Mucosa of stomach (tissue), 1 donor: Measurements from ENCODE around the gene ZBTB7B.

Source experiments
- H3K27me3 ChIP-seq: one replicate; pipeline ENCODE4 v1.7.0; 2013; ENCODE audit warnings: mild to moderate bottlenecking, low read length; ENCODE audit not compliant: control insufficient read depth, insufficient read depth
- H3K36me3 ChIP-seq: one replicate; pipeline ENCODE4 v1.7.0; 2013; ENCODE audit warnings: low read length; ENCODE audit not compliant: control insufficient read depth, insufficient read depth
- H3K4me1 ChIP-seq: one replicate; pipeline ENCODE4 v1.7.0; 2013; ENCODE audit warnings: mild to moderate bottlenecking, low read length; ENCODE audit not compliant: control insufficient read depth, insufficient read depth
- H3K4me3 ChIP-seq: one replicate; pipeline ENCODE4 v1.7.0; 2013; ENCODE audit warnings: low read length
- H3K9ac ChIP-seq: one replicate; pipeline ENCODE4 v1.7.0; 2013; ENCODE audit warnings: mild to moderate bottlenecking, low read length, moderate library complexity
- H3K9me3 ChIP-seq: one replicate; pipeline ENCODE4 v1.7.0; 2013; ENCODE audit warnings: mild to moderate bottlenecking, low read length, moderate library complexity; ENCODE audit not compliant: control insufficient read depth
- donor health status: Pancreatic carcinoma.

The ZBTB7B gene

DNA sequence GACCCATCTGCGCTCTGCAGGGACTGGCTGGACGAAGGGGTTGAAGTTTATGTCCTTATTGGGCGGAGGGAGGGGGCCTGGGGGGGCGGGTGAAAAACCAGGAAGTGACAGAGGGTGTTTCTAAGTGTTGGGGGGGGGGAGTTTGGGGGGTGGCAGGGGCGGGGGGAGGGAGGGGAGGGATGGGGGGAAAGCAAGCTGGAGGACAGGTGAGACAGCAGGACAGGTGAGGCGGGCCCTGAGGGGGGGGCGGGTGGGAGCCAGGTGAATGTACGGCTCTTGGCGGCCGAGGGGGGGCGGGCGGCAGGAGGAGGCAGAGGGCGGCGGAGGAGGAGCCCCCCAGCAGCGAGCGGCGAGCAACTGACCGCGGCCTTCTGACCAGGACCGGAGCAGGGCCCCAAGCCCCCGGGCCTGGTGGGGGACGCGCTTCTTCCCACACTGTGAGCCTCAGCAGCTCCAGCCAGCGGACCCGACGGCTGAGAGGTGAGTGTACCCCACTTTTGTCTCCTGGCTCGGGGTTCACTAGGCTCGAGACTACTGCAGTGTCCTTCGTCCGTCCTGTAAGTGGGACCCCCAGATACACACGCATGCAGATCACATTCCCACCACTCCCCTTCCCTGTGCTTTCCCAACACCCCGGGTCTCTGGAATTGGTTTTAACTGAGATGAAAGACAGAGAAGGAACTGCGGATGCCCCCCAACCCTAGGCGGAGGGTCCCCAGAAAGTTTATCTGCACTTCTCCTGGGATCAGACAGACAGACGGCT lies at the start of gene ZBTB7B:
Gene ZBTB7B (plus strand): TSS at position 339 of the 763 bp plus-strand sequence. CDS start 11,859 bp downstream, outside the sequence.
- Histone ChIP-seq H3K4me3 (peak within 1 kb of the TSS; percentile 99), H3K9ac (peak within 1 kb of the TSS; percentile 99), H3K27me3 (no peaks in the 10 kb centered on the region), H3K36me3 (no peaks in the 10 kb centered on the region), H3K4me1 (peaks cover 51% of the 10 kb centered on the region), H3K9me3 (no peaks in the 10 kb centered on the region)

DNA sequence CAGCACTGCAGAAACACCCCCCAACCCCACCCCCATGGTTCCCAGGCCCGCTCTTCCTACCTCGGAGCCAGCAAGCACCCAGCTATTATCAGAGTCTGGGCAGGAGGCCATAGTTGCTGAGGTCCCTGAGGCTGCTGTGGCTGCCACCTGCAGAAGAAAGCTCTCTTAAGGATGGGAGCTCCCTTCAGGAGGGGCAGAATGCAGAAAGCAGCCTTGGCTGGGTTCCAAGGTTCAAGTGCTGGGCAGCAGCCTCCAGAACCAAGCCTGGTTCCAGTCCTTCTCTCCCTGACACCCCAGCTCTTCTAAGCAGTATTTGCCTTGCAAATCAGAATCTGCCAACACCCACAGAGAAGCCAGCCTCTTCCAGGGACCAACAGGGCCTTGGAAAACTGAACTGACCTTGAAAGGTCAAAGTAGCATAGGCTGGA lies 49.0 kb upstream of the ZBTB7B start:
- H3K27me3 ChIP-seq, result no peaks in the 10 kb centered on the region
- peaks cover 36% of the 10 kb centered on the region for H3K4me1 ChIP-seq
- no peaks in the 10 kb centered on the region for H3K36me3 ChIP-seq
- H3K4me3 ChIP-seq, result no peak overlapping the region
- H3K9ac ChIP-seq, result peak overlapping the region; percentile 24
- no peaks in the 10 kb centered on the region for H3K9me3 ChIP-seq

DNA sequence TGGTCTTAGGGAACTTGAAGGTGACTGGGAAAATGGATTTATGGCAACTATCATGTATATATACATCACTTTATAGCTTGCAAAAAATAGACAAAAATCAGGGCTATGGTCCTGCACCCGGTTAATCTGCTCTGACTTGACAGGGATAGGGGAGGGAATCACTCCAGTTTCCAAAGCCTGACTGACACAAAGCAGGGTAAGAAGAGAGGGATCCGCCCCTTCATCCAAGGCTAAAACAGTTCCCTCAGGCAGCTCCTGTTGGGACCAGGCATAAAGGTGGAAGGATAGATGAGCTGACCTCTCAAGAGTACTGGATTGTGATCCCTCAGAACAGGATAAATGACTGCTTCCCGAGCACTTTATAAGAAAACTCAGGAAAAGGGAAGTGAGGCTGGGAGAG lies 48.1 kb upstream of the ZBTB7B start:
- Histone ChIP-seq H3K9me3 (no peaks in the 10 kb centered on the region), H3K27me3 (no peaks in the 10 kb centered on the region), H3K9ac (no peak overlapping the region), H3K36me3 (no peaks in the 10 kb centered on the region), H3K4me3 (no peak overlapping the region), H3K4me1 (peaks cover 36% of the 10 kb centered on the region)

DNA sequence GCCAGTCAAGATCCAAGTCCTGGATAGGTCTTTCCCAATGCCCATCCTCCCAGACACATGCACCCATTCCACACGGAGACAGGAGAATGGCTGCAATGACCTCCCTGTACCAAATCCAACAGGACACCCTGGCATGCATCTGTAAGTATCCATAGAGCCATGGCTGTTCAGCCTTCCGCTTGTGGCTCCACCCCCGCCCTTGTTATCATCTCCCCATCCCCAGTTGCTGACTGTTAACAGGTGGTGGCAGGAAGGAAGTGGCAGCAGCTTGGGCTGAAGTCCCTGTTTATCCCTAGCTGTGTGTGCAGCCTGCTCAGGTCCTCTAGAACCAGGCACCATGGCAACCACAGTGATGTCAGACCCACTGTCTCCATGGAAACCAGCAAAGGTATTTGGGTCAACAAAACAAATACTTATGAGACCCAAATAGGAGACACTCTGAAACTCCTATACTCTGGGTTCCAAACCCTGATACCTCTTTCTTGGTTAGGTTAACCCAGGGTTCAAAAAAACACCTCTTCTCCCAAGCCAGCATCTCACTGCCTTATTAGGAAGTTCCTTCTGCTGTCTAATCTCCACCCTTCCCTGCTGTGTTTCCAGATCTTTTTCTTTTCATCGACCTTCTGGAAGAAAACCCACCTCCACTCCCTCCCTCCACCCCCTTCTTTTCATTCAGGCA lies 47.4 kb upstream of the ZBTB7B start:
- Histone ChIP-seq H3K9ac (peak overlapping the region; percentile 60), H3K4me1 (peaks cover 36% of the 10 kb centered on the region)

DNA sequence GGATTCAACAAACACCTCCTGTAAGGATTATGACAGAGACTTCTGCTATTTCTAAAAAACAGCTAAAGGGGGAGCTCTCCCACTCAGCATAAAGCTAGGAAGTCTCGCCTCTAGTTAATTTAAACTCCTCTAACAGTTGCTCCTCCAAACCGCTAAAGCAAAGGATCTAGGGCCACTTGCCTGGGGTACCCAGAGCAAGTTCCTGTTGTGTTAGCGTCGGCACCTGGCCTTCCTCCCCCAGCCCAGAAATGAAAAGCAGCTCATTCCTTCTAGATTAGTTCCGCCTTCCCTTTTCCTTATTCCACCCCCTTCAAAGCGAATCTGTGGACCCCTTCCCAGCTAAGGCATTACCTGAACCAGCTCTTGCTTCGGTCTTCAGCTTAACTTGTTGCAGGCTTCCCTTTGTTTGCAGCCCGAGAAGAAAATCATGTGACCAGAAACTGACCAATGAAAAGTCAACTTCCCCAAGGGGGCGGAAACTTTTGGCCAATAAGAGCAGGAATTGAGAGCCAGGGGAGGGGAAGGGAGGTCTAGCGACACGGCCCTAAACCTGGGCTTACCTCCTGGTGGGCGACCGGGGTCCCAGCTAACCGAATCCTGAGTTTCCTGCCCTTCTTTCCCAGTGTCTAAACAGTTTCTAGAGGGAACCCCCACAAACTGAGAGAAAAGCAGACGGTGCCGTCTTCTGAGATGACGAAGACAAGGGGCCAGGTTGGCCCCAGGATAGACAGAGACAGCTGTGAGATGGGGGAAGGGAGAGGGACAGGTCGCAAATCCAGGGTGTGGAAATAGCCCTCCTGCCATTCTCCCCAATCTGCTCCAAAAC lies 46.7 kb upstream of the ZBTB7B start, which contains the start of gene PBXIP1:
Gene PBXIP1 (minus strand): TSS at position 382 of the 826 bp plus-strand sequence. CDS start 2,378 bp downstream, outside the sequence.
- peak within 1 kb of the TSS; percentile 60 for H3K9ac ChIP-seq
- no peaks in the 10 kb centered on the region for H3K27me3 ChIP-seq
- no peaks in the 10 kb centered on the region for H3K9me3 ChIP-seq
- H3K36me3 ChIP-seq, result no peaks in the 10 kb centered on the region
- H3K4me3 ChIP-seq, result peak within 1 kb of the TSS; percentile 60
- peaks cover 43% of the 10 kb centered on the region for H3K4me1 ChIP-seq

More for the DNA sequence above, 47.4 kb upstream of the ZBTB7B start:
- Histone ChIP-seq H3K36me3 (no peaks in the 10 kb centered on the region), H3K9me3 (no peaks in the 10 kb centered on the region), H3K27me3 (no peaks in the 10 kb centered on the region), H3K4me3 (peak overlapping the region; percentile 60)

DNA sequence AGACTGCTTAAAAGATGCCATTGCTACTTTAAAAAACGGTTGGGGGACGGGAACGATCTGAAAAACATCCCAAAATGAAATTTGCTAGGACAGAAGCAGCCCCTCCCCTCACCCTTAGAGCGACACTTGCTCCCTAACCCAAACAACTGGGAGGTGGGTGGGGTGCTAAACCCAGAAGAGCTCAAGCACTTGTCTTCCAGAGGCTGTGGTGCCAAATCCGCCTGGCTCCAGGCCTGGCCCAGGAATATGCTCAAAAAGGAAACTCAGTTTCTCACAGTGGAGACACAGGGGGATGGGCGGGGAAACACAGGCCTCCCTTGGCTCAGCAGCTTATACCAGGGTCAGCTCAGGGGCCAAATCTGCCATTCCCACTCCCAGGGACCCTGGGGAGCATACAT lies 46.1 kb upstream of the ZBTB7B start:
- no peaks in the 10 kb centered on the region for H3K9me3 ChIP-seq
- H3K36me3 ChIP-seq, result no peaks in the 10 kb centered on the region
- peak overlapping the region; percentile 60 for H3K9ac ChIP-seq
- H3K27me3 ChIP-seq, result no peaks in the 10 kb centered on the region
- peak overlapping the region; percentile 60 for H3K4me3 ChIP-seq
- peaks cover 45% of the 10 kb centered on the region for H3K4me1 ChIP-seq

DNA sequence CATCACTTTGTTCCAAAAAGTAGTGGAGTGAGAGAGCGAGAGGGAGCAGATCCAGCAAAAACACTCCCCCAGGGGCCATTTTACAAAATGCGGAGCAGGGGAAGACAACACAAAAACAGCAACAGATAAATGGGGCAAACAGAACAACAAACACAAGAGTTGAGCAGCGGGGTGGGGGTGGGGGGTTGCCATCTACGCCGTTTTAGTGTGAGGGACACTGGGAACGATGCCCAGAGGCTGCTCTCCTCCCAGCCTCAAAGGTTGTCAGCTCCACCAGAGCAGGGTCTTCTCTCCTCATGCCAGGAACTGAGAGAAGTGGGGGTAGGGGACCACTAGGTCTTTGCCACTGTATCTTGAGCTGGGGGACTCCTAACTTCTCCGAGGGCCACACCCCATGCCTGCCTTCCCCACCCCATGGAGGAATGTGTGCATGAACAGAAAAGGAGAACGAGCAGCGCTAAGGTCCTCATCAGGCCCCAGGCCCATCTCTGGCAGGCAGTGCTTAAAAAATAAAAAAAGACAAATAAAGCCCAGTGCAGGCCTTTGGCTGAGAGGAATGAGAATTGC lies 45.4 kb upstream of the ZBTB7B start:
- Histone ChIP-seq H3K27me3 (no peaks in the 10 kb centered on the region), H3K4me3 (no peak overlapping the region), H3K9ac (no peak overlapping the region), H3K36me3 (no peaks in the 10 kb centered on the region), H3K4me1 (peaks cover 46% of the 10 kb centered on the region), H3K9me3 (no peaks in the 10 kb centered on the region)

DNA sequence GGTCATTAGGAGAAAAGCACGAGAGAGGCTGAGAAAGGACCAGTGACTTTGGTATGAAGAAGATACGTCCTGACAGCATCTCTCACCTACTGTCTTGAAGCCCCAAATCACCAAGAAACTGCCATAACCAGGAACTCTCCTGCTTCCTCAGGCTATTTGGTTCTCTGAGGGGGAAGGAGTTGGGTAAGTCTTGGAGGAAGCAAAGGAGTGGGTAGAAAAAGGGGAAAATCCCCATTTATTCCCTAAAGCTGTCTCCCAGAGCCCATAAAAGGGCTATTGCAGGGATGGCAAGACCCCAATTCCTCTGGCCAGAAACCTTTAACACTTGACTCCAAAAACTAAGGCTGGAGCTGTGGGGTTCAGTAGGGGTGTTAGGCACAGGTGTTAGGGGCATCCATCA lies 44.6 kb upstream of the ZBTB7B start:
- H3K4me3 ChIP-seq, result no peak overlapping the region
- H3K4me1 ChIP-seq, result peaks cover 52% of the 10 kb centered on the region
- no peaks in the 10 kb centered on the region for H3K36me3 ChIP-seq
- H3K27me3 ChIP-seq, result no peaks in the 10 kb centered on the region
- H3K9me3 ChIP-seq, result no peaks in the 10 kb centered on the region
- H3K9ac ChIP-seq, result no peak overlapping the region

DNA sequence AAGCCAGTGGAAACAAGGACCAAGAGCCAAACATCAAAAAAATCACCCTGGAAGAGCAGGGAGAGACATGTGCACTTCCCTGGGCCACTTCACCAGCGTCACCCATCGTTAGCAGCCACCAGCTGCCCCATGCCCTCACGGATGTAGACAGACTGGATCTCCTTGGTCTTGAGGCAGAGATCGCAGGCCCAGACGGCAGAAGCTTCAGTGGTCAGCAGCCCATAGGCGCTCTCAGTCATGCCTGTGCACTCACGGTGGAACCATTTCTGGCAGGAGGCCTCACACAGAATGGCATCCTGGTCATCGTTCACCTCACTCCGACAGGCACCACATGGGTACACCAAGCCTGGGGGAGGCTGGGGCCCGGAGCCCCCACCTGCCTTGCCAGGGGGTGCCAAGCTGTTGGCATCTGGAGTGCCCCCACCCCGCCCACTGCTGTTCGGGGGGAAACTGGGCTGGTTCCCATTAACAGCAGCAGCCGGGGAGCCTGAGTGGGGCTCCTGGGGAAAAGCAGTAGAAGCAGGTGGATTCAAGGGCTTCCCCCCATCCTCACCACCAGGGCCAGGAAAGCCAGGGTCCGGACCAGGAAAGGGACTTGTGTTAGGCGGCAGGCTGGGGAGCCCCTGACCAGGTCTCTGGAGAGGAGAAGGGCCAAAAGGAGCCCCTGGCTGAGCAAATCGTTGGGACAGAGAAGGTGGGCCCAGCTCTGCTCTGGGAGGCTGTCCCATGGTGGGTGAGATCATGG lies 43.7 kb upstream of the ZBTB7B start:
- no peaks in the 10 kb centered on the region for H3K27me3 ChIP-seq
- no peaks in the 10 kb centered on the region for H3K9me3 ChIP-seq
- peaks cover 48% of the 10 kb centered on the region for H3K4me1 ChIP-seq
- H3K36me3 ChIP-seq, result no peaks in the 10 kb centered on the region
- H3K9ac ChIP-seq, result no peak overlapping the region
- no peak overlapping the region for H3K4me3 ChIP-seq

DNA sequence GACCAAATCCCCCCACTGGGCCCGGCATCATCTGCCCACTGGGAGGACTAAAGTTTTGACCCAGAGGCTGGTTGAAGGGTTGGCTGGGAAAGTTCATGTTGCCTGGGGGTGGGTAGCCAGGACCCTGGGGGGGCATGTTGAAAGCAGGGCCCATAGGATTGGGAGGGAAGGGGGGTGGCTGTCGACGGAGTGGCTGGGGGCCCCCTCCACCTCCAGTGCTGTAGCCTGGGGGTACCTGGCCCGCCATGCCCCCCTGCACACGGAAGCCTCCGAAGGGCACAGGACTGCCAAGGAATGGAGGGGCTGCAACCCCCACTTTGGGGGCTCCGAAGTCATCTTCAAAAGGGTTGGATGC lies 43.2 kb upstream of the ZBTB7B start:
- peaks cover 44% of the 10 kb centered on the region for H3K4me1 ChIP-seq

DNA sequence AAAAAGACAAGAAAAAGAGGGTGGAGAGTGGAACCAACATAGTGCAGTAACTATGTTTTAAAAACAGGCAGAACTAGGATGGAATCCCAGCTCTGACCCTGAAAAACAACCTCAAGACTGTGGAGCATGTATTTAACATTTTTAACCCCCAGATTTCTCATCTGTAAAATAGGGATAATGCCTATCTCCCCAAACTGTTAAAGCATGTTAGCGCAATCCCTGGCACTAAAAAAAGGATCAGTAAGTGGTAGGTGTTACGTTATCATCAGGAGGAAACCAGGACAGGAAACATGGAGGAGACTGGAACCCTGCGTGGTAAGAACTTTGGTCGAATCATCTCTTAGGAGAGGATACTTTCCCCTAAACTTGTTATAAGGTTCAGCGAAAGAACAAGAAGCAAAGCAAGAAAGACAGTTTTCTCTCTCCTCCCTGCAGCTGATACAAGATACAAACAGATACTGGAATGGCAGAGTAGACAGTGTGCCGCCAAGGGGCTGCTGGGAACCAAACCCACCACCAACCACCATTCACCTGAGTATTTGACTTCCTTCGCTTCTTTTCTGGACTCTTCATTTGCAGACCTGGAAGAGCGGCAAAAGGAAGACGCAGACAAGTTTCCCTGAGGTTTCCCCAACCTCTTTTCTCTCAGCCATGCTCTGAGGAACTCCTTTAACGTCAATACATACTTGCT lies 42.0 kb upstream of the ZBTB7B start:
- peaks cover 33% of the 10 kb centered on the region for H3K4me1 ChIP-seq
- H3K9me3 ChIP-seq, result no peaks in the 10 kb centered on the region
- H3K4me3 ChIP-seq, result peak overlapping the region; percentile 75
- no peaks in the 10 kb centered on the region for H3K27me3 ChIP-seq
- H3K9ac ChIP-seq, result peak overlapping the region; percentile 93
- peaks cover 3% of the 10 kb centered on the region for H3K36me3 ChIP-seq

More for the DNA sequence above, 43.2 kb upstream of the ZBTB7B start:
- H3K9ac ChIP-seq, result no peak overlapping the region
- H3K9me3 ChIP-seq, result no peaks in the 10 kb centered on the region
- no peak overlapping the region for H3K4me3 ChIP-seq
- H3K27me3 ChIP-seq, result no peaks in the 10 kb centered on the region
- H3K36me3 ChIP-seq, result no peaks in the 10 kb centered on the region
